ENCODE measurements around the gene ZNF735. TPM values are rescaled to one million over a fixed set of nuclear protein-coding genes. Genes with fewer than 3 reads are reported as not detected.
"Not testable (repeated sequence)": the region's sequence is repeated elsewhere in the genome, so short reads cannot be mapped to it uniquely, and the experiment has no call there.

ZNF735 gene
- not detected for polyA plus RNA-seq (2013, experiment 1 of 2)
- polyA plus RNA-seq (2013, experiment 2 of 2): not detected

DNA sequence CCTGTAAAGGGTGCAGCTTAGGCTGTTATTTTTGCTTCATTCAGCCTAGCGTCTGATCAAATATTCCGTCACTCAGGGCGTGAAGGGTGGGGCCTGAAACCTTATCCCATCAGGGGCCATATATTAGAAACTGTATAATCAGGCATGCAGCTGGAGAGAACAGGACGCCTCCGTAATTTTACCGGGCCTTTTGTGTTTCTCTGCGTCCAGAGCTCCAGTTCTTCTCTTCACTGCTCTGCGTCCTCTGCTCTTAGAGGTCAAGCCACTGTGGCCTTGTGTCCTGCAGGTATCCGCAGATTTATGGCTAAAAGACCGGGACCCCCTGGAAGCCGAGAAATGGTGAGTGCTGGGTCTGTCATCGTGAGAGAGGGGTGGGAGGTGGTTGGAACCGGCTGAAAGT lies at the start of gene ZNF735:
TSS of gene ZNF735 (plus strand) at position 301 of the 400 bp plus-strand sequence. CDS start at position 301, 0 bp downstream.
- Histone ChIP-seq H3K56ac (ENCODE audit: low read length) (no peak within 1 kb of the TSS), H3K79me2 (ENCODE audit: control insufficient read depth, insufficient read depth, low read length) (no peaks in the 10 kb centered on the region), H3K36me3 (ENCODE audit: control insufficient read depth, insufficient read depth, low read length) (no peaks in the 10 kb centered on the region), H3K27ac (ENCODE audit: low read depth, low read length) (no peak within 1 kb of the TSS), H2BK120ac (ENCODE audit: low read depth, low read length) (no peak within 1 kb of the TSS), H3K4me1 (ENCODE audit: control insufficient read depth, low read depth, low read length) (no peaks in the 10 kb centered on the region), H2AK5ac (ENCODE audit: low read length) (no peak within 1 kb of the TSS), H4K8ac (ENCODE audit: low read depth, low read length) (no peak within 1 kb of the TSS), H2BK15ac (replicated peaks; ENCODE audit: low read depth) (no peak within 1 kb of the TSS), H4K5ac (ENCODE audit: low read length) (no peak within 1 kb of the TSS), H3K23ac (ENCODE audit: low read length) (no peak within 1 kb of the TSS), H3K79me1 (ENCODE audit: low read length) (no peaks in the 10 kb centered on the region), H2BK5ac (ENCODE audit: low read length) (no peak within 1 kb of the TSS), H3K9ac (ENCODE audit: low read length) (no peak within 1 kb of the TSS), H3K18ac (ENCODE audit: low read length) (no peak within 1 kb of the TSS), H3K4me3 (ENCODE audit: low read length) (no peak within 1 kb of the TSS), H3K27me3 (ENCODE audit: insufficient read depth, low read length, poor library complexity) (no peaks in the 10 kb centered on the region), H3K4ac (ENCODE audit: low read depth, low read length) (no peak within 1 kb of the TSS), H3K4me2 (ENCODE audit: low read length) (no peak within 1 kb of the TSS)
- whole genome bisulfite sequencing (ENCODE audit: extremely low coverage, insufficient coverage, low lambda C conversion rate): no CpG with 5 or more reads among the region's 13 CpGs
- no peak for DNase-seq

DNA sequence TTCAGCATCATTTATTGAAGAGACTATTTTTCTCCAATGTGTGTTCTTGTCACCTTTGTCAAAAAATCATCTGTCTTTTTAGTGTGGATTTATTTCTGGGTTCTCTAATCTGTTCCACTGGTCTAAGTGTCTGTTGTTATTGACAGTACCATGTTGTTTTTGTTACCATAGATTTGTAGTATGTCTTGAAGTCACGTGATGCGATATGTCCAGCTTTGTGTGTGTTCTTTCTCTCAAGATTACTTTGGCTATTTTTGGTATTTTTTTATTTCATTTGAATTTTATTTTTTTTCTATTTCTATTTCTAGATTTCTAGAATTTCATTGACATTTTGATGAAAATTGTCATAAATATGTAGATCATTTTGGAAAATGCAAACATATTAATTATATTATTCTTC lies 36.0 kb upstream of the ZNF735 start:
- no CpG with 5 or more reads among the region's 2 CpGs for WGBS (ENCODE audit: extremely low coverage, insufficient coverage, low lambda C conversion rate)
- not testable (repeated sequence) for DNase-seq; H3K18ac ChIP-seq (ENCODE audit: low read length)

DNA sequence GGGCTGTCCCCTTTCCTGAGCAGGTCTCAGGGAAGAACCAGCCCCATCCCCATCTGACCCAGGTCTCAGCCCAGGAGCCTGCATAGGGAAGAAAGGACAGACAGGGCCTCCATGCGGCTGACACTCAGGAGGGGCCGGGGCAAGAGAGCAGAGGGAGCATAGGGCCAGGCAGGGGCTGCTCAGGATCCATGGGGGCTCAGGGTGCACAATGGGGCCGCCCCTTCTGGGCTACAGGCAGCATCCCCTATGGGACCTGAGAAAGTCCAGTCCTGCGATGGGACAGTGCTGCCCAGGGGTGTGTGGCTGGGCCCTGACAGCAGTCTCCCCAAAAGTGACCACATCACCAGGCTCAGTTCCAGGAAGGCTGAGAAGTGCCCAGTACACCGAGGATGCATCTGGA lies 32.7 kb upstream of the ZNF735 start:
- DNase-seq: no peak
- H2BK120ac ChIP-seq (ENCODE audit: low read depth, low read length): no peak overlapping the region
- no peak overlapping the region for H2BK15ac ChIP-seq (replicated peaks; ENCODE audit: low read depth)
- H4K8ac ChIP-seq (ENCODE audit: low read depth, low read length): no peak overlapping the region
- H3K27ac ChIP-seq (ENCODE audit: low read depth, low read length): no peak overlapping the region
- no peak overlapping the region for H3K4me3 ChIP-seq (ENCODE audit: low read length)
- H3K23ac ChIP-seq (ENCODE audit: low read length): no peak overlapping the region
- no peak overlapping the region for H2BK5ac ChIP-seq (ENCODE audit: low read length)
- no peaks in the 10 kb centered on the region for H3K4me1 ChIP-seq (ENCODE audit: control insufficient read depth, low read depth, low read length)
- no peaks in the 10 kb centered on the region for H3K27me3 ChIP-seq (ENCODE audit: insufficient read depth, low read length, poor library complexity)
- H3K9ac ChIP-seq (ENCODE audit: low read length): no peak overlapping the region
- H3K18ac ChIP-seq (ENCODE audit: low read length): no peak overlapping the region
- no peaks in the 10 kb centered on the region for H3K79me1 ChIP-seq (ENCODE audit: low read length)
- no peak overlapping the region for H3K56ac ChIP-seq (ENCODE audit: low read length)
- H3K4me2 ChIP-seq (ENCODE audit: low read length): no peak overlapping the region
- no peak overlapping the region for H4K5ac ChIP-seq (ENCODE audit: low read length)
- H2AK5ac ChIP-seq (ENCODE audit: low read length): no peak overlapping the region
- no CpG with 5 or more reads among the region's 5 CpGs for whole genome bisulfite sequencing (ENCODE audit: extremely low coverage, insufficient coverage, low lambda C conversion rate)
- no peaks in the 10 kb centered on the region for H3K36me3 ChIP-seq (ENCODE audit: control insufficient read depth, insufficient read depth, low read length)
- H3K4ac ChIP-seq (ENCODE audit: low read depth, low read length): no peak overlapping the region
- H3K79me2 ChIP-seq (ENCODE audit: control insufficient read depth, insufficient read depth, low read length): no peaks in the 10 kb centered on the region

More for the DNA sequence above, 36.0 kb upstream of the ZNF735 start:
- not testable (repeated sequence) for H2BK120ac ChIP-seq (ENCODE audit: low read depth, low read length); H4K8ac ChIP-seq (ENCODE audit: low read depth, low read length); H3K36me3 ChIP-seq (ENCODE audit: control insufficient read depth, insufficient read depth, low read length); H3K79me2 ChIP-seq (ENCODE audit: control insufficient read depth, insufficient read depth, low read length); H2AK5ac ChIP-seq (ENCODE audit: low read length); H3K27me3 ChIP-seq (ENCODE audit: insufficient read depth, low read length, poor library complexity); H3K56ac ChIP-seq (ENCODE audit: low read length); H3K4me3 ChIP-seq (ENCODE audit: low read length); H2BK15ac ChIP-seq (replicated peaks; ENCODE audit: low read depth); H3K27ac ChIP-seq (ENCODE audit: low read depth, low read length); H3K4me1 ChIP-seq (ENCODE audit: control insufficient read depth, low read depth, low read length); H3K4me2 ChIP-seq (ENCODE audit: low read length); H3K9ac ChIP-seq (ENCODE audit: low read length); H2BK5ac ChIP-seq (ENCODE audit: low read length); H3K23ac ChIP-seq (ENCODE audit: low read length); H3K79me1 ChIP-seq (ENCODE audit: low read length); H4K5ac ChIP-seq (ENCODE audit: low read length); H3K4ac ChIP-seq (ENCODE audit: low read depth, low read length)

DNA sequence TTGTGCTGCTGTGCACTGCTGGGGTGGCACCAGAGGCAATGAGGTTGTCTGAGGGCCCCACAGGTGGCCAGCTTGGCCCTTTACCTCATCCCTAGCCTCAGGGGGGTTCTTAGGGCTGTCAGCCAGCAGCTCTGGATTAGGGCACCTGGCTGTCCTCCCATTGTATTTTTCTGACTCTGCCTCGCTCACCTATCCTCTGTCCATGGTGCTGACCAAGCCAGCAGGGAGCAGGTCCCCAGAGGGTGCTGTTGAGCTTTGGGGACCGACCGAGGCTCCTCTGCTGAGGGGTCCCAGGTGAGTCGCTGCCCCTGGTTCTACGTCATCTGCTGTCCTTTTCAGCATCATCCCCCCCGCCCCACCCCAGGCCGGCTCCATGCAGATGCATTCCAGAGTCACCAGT lies 32.1 kb upstream of the ZNF735 start:
- no peak for DNase-seq
- no peak overlapping the region for H3K18ac ChIP-seq (ENCODE audit: low read length)
- H3K4ac ChIP-seq (ENCODE audit: low read depth, low read length): no peak overlapping the region
- H2BK15ac ChIP-seq (replicated peaks; ENCODE audit: low read depth): no peak overlapping the region
- H3K23ac ChIP-seq (ENCODE audit: low read length): no peak overlapping the region
- no peaks in the 10 kb centered on the region for H3K27me3 ChIP-seq (ENCODE audit: insufficient read depth, low read length, poor library complexity)
- no peak overlapping the region for H2BK5ac ChIP-seq (ENCODE audit: low read length)
- no peaks in the 10 kb centered on the region for H3K4me1 ChIP-seq (ENCODE audit: control insufficient read depth, low read depth, low read length)
- H4K5ac ChIP-seq (ENCODE audit: low read length): no peak overlapping the region
- no CpG with 5 or more reads among the region's 7 CpGs for WGBS (ENCODE audit: extremely low coverage, insufficient coverage, low lambda C conversion rate)
- no peak overlapping the region for H3K4me2 ChIP-seq (ENCODE audit: low read length)
- H3K27ac ChIP-seq (ENCODE audit: low read depth, low read length): no peak overlapping the region
- H3K56ac ChIP-seq (ENCODE audit: low read length): no peak overlapping the region
- H4K8ac ChIP-seq (ENCODE audit: low read depth, low read length): no peak overlapping the region
- H3K79me1 ChIP-seq (ENCODE audit: low read length): no peaks in the 10 kb centered on the region
- no peak overlapping the region for H2BK120ac ChIP-seq (ENCODE audit: low read depth, low read length)
- no peaks in the 10 kb centered on the region for H3K36me3 ChIP-seq (ENCODE audit: control insufficient read depth, insufficient read depth, low read length)
- H3K4me3 ChIP-seq (ENCODE audit: low read length): no peak overlapping the region
- no peaks in the 10 kb centered on the region for H3K79me2 ChIP-seq (ENCODE audit: control insufficient read depth, insufficient read depth, low read length)
- H3K9ac ChIP-seq (ENCODE audit: low read length): no peak overlapping the region
- no peak overlapping the region for H2AK5ac ChIP-seq (ENCODE audit: low read length)

DNA sequence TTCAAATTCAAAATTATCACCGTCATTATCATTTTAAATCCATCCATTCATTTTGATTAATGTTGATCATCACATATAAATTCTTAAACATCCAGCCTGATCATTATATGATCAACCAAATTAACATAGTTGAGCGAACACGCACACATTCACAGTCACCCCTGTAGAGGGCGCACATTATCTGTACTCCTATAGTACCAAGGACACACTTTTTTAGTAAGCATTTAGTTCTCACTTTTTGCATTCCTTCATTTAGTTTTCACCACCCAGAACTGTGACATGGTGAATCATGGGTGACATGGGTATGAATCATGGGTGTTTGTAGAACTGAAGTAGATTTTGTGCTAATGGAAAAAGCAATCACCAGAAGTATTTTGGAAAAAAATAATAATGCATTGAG lies 26.0 kb upstream of the ZNF735 start:
- Histone ChIP-seq H2AK5ac (ENCODE audit: low read length) (no peak overlapping the region), H3K56ac (ENCODE audit: low read length) (no peak overlapping the region), H3K27ac (ENCODE audit: low read depth, low read length) (no peak overlapping the region), H2BK120ac (ENCODE audit: low read depth, low read length) (no peak overlapping the region), H3K9ac (ENCODE audit: low read length) (no peak overlapping the region), H3K18ac (ENCODE audit: low read length) (no peak overlapping the region), H3K4me3 (ENCODE audit: low read length) (no peak overlapping the region), H3K79me1 (ENCODE audit: low read length) (no peaks in the 10 kb centered on the region), H3K4ac (ENCODE audit: low read depth, low read length) (no peak overlapping the region), H4K8ac (ENCODE audit: low read depth, low read length) (no peak overlapping the region), H4K5ac (ENCODE audit: low read length) (no peak overlapping the region), H3K4me2 (ENCODE audit: low read length) (no peak overlapping the region), H3K23ac (ENCODE audit: low read length) (no peak overlapping the region), H3K4me1 (ENCODE audit: control insufficient read depth, low read depth, low read length) (no peaks in the 10 kb centered on the region), H3K79me2 (ENCODE audit: control insufficient read depth, insufficient read depth, low read length) (no peaks in the 10 kb centered on the region), H3K27me3 (ENCODE audit: insufficient read depth, low read length, poor library complexity) (no peaks in the 10 kb centered on the region), H2BK5ac (ENCODE audit: low read length) (no peak overlapping the region), H3K36me3 (ENCODE audit: control insufficient read depth, insufficient read depth, low read length) (no peaks in the 10 kb centered on the region), H2BK15ac (replicated peaks; ENCODE audit: low read depth) (no peak overlapping the region)
- WGBS (ENCODE audit: extremely low coverage, insufficient coverage, low lambda C conversion rate): 83% methylated on average over 1 of the region's 4 CpGs
- no peak for DNase-seq

DNA sequence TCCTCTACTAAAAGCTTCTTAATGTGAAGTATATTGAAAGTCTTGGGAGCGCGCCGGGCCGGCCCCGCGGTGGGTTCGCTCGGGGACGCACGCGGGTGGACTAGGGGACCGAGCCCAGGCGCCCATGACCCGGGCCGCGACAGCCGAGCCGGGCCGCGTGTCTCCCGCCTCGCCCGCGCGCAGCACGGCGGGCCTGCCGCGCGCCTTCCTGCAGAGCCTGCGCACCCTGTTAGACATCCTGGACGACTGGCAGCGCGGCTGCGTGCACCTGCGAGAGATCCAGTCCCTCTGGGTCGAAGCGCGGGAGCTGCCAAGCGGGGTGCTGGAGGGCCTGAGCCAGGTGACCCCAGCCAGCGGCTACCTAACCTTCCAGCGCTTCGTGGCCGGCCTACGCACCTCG lies 25.4 kb upstream of the ZNF735 start:
- no peaks in the 10 kb centered on the region for H3K36me3 ChIP-seq (ENCODE audit: control insufficient read depth, insufficient read depth, low read length)
- no peak overlapping the region for H2BK120ac ChIP-seq (ENCODE audit: low read depth, low read length)
- no peak overlapping the region for H3K56ac ChIP-seq (ENCODE audit: low read length)
- H3K4me1 ChIP-seq (ENCODE audit: control insufficient read depth, low read depth, low read length): no peaks in the 10 kb centered on the region
- no peak overlapping the region for H4K8ac ChIP-seq (ENCODE audit: low read depth, low read length)
- H2BK15ac ChIP-seq (replicated peaks; ENCODE audit: low read depth): no peak overlapping the region
- H3K4ac ChIP-seq (ENCODE audit: low read depth, low read length): no peak overlapping the region
- no peak overlapping the region for H2BK5ac ChIP-seq (ENCODE audit: low read length)
- no peak overlapping the region for H2AK5ac ChIP-seq (ENCODE audit: low read length)
- no CpG with 5 or more reads among the region's 46 CpGs for WGBS (ENCODE audit: extremely low coverage, insufficient coverage, low lambda C conversion rate)
- H3K18ac ChIP-seq (ENCODE audit: low read length): no peak overlapping the region
- H3K27ac ChIP-seq (ENCODE audit: low read depth, low read length): no peak overlapping the region
- H4K5ac ChIP-seq (ENCODE audit: low read length): no peak overlapping the region
- no peak for DNase-seq
- H3K23ac ChIP-seq (ENCODE audit: low read length): no peak overlapping the region
- no peaks in the 10 kb centered on the region for H3K27me3 ChIP-seq (ENCODE audit: insufficient read depth, low read length, poor library complexity)
- H3K4me2 ChIP-seq (ENCODE audit: low read length): no peak overlapping the region
- H3K9ac ChIP-seq (ENCODE audit: low read length): no peak overlapping the region
- no peaks in the 10 kb centered on the region for H3K79me1 ChIP-seq (ENCODE audit: low read length)
- no peaks in the 10 kb centered on the region for H3K79me2 ChIP-seq (ENCODE audit: control insufficient read depth, insufficient read depth, low read length)
- H3K4me3 ChIP-seq (ENCODE audit: low read length): no peak overlapping the region

Measured in mesendoderm (in vitro differentiated cells).